PC-3 (cell line): Measurements from ENCODE around the gene KDM4C.

Source experiments
- EZH2 ChIP-seq: fragments of 300-600 bp; sonication (generic); IDR thresholded peaks from one replicate; pipeline ENCODE4 v1.6.1; 2017; ENCODE audit warnings: antibody characterized with exemption, mild to moderate bottlenecking, low read length; ENCODE audit not compliant: unreplicated experiment
- EZH2phosphoT487 ChIP-seq: fragments of 300-600 bp; sonication (generic); IDR thresholded peaks from 2 replicates; pipeline ENCODE4 v1.6.1; 2018; ENCODE audit warnings: mild to moderate bottlenecking, antibody characterized with exemption, low read length, borderline replicate concordance
- TF ChIP-seq, protein P1 (sequence below): fragments of 300-600 bp; sonication (generic); conservative IDR thresholded peaks from 2 replicates; pipeline ENCODE4 v1.5.1; 2017; ENCODE audit warnings: antibody characterized with exemption, low read depth, mild to moderate bottlenecking, low read length

DNA sequence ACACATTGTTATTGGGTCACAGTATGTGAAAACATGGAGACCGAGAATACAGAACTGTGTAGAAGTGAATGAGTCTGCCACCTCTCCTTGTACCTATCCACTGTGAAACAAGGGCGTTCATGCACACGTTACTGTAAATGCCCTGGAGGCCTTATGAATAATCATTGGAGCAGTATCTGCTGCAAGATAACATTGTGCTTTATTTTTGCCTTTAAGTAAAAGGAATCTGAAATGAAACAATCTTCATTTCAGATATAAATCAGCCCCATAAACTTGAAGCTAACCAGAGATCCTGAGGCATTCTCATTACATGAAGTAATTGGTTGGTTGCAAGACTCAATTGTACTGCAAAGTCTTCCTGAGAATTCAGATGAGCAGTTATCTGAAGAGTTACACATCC, 419.6 kb downstream of the KDM4C start:
- TF ChIP-seq, protein P1, sequence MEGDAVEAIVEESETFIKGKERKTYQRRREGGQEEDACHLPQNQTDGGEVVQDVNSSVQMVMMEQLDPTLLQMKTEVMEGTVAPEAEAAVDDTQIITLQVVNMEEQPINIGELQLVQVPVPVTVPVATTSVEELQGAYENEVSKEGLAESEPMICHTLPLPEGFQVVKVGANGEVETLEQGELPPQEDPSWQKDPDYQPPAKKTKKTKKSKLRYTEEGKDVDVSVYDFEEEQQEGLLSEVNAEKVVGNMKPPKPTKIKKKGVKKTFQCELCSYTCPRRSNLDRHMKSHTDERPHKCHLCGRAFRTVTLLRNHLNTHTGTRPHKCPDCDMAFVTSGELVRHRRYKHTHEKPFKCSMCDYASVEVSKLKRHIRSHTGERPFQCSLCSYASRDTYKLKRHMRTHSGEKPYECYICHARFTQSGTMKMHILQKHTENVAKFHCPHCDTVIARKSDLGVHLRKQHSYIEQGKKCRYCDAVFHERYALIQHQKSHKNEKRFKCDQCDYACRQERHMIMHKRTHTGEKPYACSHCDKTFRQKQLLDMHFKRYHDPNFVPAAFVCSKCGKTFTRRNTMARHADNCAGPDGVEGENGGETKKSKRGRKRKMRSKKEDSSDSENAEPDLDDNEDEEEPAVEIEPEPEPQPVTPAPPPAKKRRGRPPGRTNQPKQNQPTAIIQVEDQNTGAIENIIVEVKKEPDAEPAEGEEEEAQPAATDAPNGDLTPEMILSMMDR, result no peak
- no peak for TF ChIP-seq EZH2phosphoT487
- TF ChIP-seq EZH2, result no peak
